ENCODE measurements around the gene TNFAIP8L2. TPM values are rescaled to one million over a fixed set of nuclear protein-coding genes. Genes with fewer than 3 reads are reported as not detected.
"Not testable (repeated sequence)": the region's sequence is repeated elsewhere in the genome, so short reads cannot be mapped to it uniquely, and the experiment has no call there.

The TNFAIP8L2 gene
- total and polyA plus RNA-seq, 2 experiments from 2014 or later, result 0.20 to 0.45 TPM

GRCh38 chr1:151198254-151199127 is 42.0 kb downstream of the TNFAIP8L2 start, which contains the start of gene PIP5K1A:
Gene PIP5K1A, plus strand, starts transcription at chr1:151198552. Its CDS starts 445 bp downstream, at chr1:151198997.
- H3K9me3 ChIP-seq (ENCODE audit: low read depth), result no peaks in the 10 kb centered on the region
- peak; percentile 99 for DNase-seq (ENCODE audit: low read depth in 1 of 2, low spot score in 1 of 2)
- TF ChIP-seq CTCF (IDR thresholded peaks at IDR 0.05; ENCODE audit: low read depth, low read length), result no peak

GRCh38 chr1:151199873-151200581 is 43.6 kb downstream of the TNFAIP8L2 start:
- no peaks in the 10 kb centered on the region for H3K27me3 ChIP-seq
- H3K27ac ChIP-seq, result peak overlapping the region; percentile 94
- H3K9me3 ChIP-seq (ENCODE audit: low read depth), result no peaks in the 10 kb centered on the region
- peaks cover 3% of the 10 kb centered on the region for H3K36me3 ChIP-seq
- H3K4me3 ChIP-seq, result peak overlapping the region; percentile 77
- H3K4me1 ChIP-seq (ENCODE audit: low read depth), result peaks cover 6% of the 10 kb centered on the region
- DNase-seq (ENCODE audit: low read depth in 1 of 2, low spot score in 1 of 2), result peak; percentile 10 to 90
- TF ChIP-seq CTCF (IDR thresholded peaks at IDR 0.05; ENCODE audit: low read depth, low read length), result no peak

More at GRCh38 chr1:151198254-151199127, 42.0 kb downstream of the TNFAIP8L2 start, which contains the start of gene PIP5K1A:
- Histone ChIP-seq H3K27me3 (no peaks in the 10 kb centered on the region), H3K4me3 (peak within 1 kb of the TSS; percentile 77), H3K36me3 (peaks cover 3% of the 10 kb centered on the region), H3K27ac (peak within 1 kb of the TSS; percentile 94), H3K4me1 (ENCODE audit: low read depth) (peaks cover 6% of the 10 kb centered on the region)

GRCh38 chr1:151205381-151205965 is 49.0 kb downstream of the TNFAIP8L2 start:
- not testable (repeated sequence) for H3K27ac ChIP-seq; H3K4me1 ChIP-seq (ENCODE audit: low read depth); H3K9me3 ChIP-seq (ENCODE audit: low read depth); H3K4me3 ChIP-seq; H3K27me3 ChIP-seq; DNase-seq (ENCODE audit: low read depth in 1 of 2, low spot score in 1 of 2)
- H3K36me3 ChIP-seq, result peaks cover 18% of the 10 kb centered on the region

Other genes starting within 250 kb of the TNFAIP8L2 start
- 37.8 and 69.9 TPM in 2 replicates for gene SETDB1, start 230.3 kb upstream of the TNFAIP8L2 start, total RNA-seq
- gene SETDB1, start 230.3 kb upstream of the TNFAIP8L2 start, polyA plus RNA-seq, result 20.1 and 23.7 TPM in 2 replicates
- 64.7 and 65.0 TPM in 2 replicates for gene CERS2, start 181.8 kb upstream of the TNFAIP8L2 start, total RNA-seq
- 119 and 124 TPM in 2 replicates for gene CERS2, start 181.8 kb upstream of the TNFAIP8L2 start, polyA plus RNA-seq
- 0.21 and 1.7 TPM in 2 replicates for gene ANXA9, start 174.4 kb upstream of the TNFAIP8L2 start, total RNA-seq
- gene ANXA9, start 174.4 kb upstream of the TNFAIP8L2 start, polyA plus RNA-seq, result 1.4 and 2.0 TPM in 2 replicates
- gene MINDY1, start 149.7 kb upstream of the TNFAIP8L2 start, total RNA-seq, result 29.3 and 35.6 TPM in 2 replicates
- gene MINDY1, start 149.7 kb upstream of the TNFAIP8L2 start, polyA plus RNA-seq, result 11.5 and 18.9 TPM in 2 replicates
- 44.1 and 51.6 TPM in 2 replicates for gene PRUNE1, start 148.2 kb upstream of the TNFAIP8L2 start, total RNA-seq
- 52.2 and 67.3 TPM in 2 replicates for gene PRUNE1, start 148.2 kb upstream of the TNFAIP8L2 start, polyA plus RNA-seq
- gene BNIPL, start 120.1 kb upstream of the TNFAIP8L2 start, total RNA-seq, result 0.66 and 1.3 TPM in 2 replicates
- gene BNIPL, start 120.1 kb upstream of the TNFAIP8L2 start, polyA plus RNA-seq, result 0.65 and 1.3 TPM in 2 replicates
- 11.6 and 13.6 TPM in 2 replicates for gene C1orf56, start 108.9 kb upstream of the TNFAIP8L2 start, total RNA-seq
- gene C1orf56, start 108.9 kb upstream of the TNFAIP8L2 start, polyA plus RNA-seq, result 15.6 TPM in 2 replicates
- 42.8 and 49.3 TPM in 2 replicates for gene CDC42SE1, start 97.0 kb upstream of the TNFAIP8L2 start, total RNA-seq
- gene CDC42SE1, start 97.0 kb upstream of the TNFAIP8L2 start, polyA plus RNA-seq, result 24.0 and 25.4 TPM in 2 replicates
- 15.1 and 30.1 TPM in 2 replicates for gene MLLT11, start 96.3 kb upstream of the TNFAIP8L2 start, total RNA-seq
- gene MLLT11, start 96.3 kb upstream of the TNFAIP8L2 start, polyA plus RNA-seq, result 54.5 and 91.6 TPM in 2 replicates
- gene GABPB2, start 85.9 kb upstream of the TNFAIP8L2 start, total RNA-seq, result 2.9 and 4.6 TPM in 2 replicates
- 1.6 and 1.7 TPM in 2 replicates for gene GABPB2, start 85.9 kb upstream of the TNFAIP8L2 start, polyA plus RNA-seq
- 22.0 and 28.1 TPM in 2 replicates for gene SEMA6C, start 10.0 kb upstream of the TNFAIP8L2 start, total RNA-seq
- 23.3 and 29.9 TPM in 2 replicates for gene SEMA6C, start 10.0 kb upstream of the TNFAIP8L2 start, polyA plus RNA-seq
- gene LYSMD1, start 9.3 kb downstream of the TNFAIP8L2 start, total RNA-seq, result 19.7 and 26.7 TPM in 2 replicates
- gene LYSMD1, start 9.3 kb downstream of the TNFAIP8L2 start, polyA plus RNA-seq, result 4.9 and 8.0 TPM in 2 replicates
- gene SCNM1, start 9.5 kb downstream of the TNFAIP8L2 start, total RNA-seq, result 30.8 and 50.9 TPM in 2 replicates
- 66.5 and 80.7 TPM in 2 replicates for gene SCNM1, start 9.5 kb downstream of the TNFAIP8L2 start, polyA plus RNA-seq
- gene TMOD4, start 19.3 kb downstream of the TNFAIP8L2 start, total RNA-seq, result 0.48 TPM in 1 of 2 replicates, not detected in the other
- gene TMOD4, start 19.3 kb downstream of the TNFAIP8L2 start, polyA plus RNA-seq, result 0.44 TPM in 1 of 2 replicates, not detected in the other
- gene VPS72, start 33.5 kb downstream of the TNFAIP8L2 start, total RNA-seq, result 47.5 and 60.0 TPM in 2 replicates
- 64.7 and 82.7 TPM in 2 replicates for gene VPS72, start 33.5 kb downstream of the TNFAIP8L2 start, polyA plus RNA-seq
- 36.4 and 91.3 TPM in 2 replicates for gene PIP5K1A, start 41.9 kb downstream of the TNFAIP8L2 start, total RNA-seq
- gene PIP5K1A, start 41.9 kb downstream of the TNFAIP8L2 start, polyA plus RNA-seq, result 21.6 and 28.8 TPM in 2 replicates
- gene PSMD4, start 98.1 kb downstream of the TNFAIP8L2 start, total RNA-seq, result 140 and 199 TPM in 2 replicates
- 246 and 277 TPM in 2 replicates for gene PSMD4, start 98.1 kb downstream of the TNFAIP8L2 start, polyA plus RNA-seq
- gene ZNF687, start 125.7 kb downstream of the TNFAIP8L2 start, total RNA-seq, result 31.9 and 48.5 TPM in 2 replicates
- 3.6 and 5.4 TPM in 2 replicates for gene ZNF687, start 125.7 kb downstream of the TNFAIP8L2 start, polyA plus RNA-seq
- 35.7 and 53.5 TPM in 2 replicates for gene PI4KB, start 170.8 kb downstream of the TNFAIP8L2 start, total RNA-seq
- 46.0 and 62.6 TPM in 2 replicates for gene PI4KB, start 170.8 kb downstream of the TNFAIP8L2 start, polyA plus RNA-seq
- 67.8 and 87.2 TPM in 2 replicates for gene RFX5, start 190.6 kb downstream of the TNFAIP8L2 start, total RNA-seq
- 51.3 and 52.4 TPM in 2 replicates for gene RFX5, start 190.6 kb downstream of the TNFAIP8L2 start, polyA plus RNA-seq
- 47.1 and 73.5 TPM in 2 replicates for gene SELENBP1, start 216.1 kb downstream of the TNFAIP8L2 start, total RNA-seq
- 43.6 and 69.0 TPM in 2 replicates for gene SELENBP1, start 216.1 kb downstream of the TNFAIP8L2 start, polyA plus RNA-seq
- 220 and 354 TPM in 2 replicates for gene PSMB4, start 242.9 kb downstream of the TNFAIP8L2 start, total RNA-seq
- 71.1 and 104 TPM in 2 replicates for gene PSMB4, start 242.9 kb downstream of the TNFAIP8L2 start, polyA plus RNA-seq